ENCODE results near the gene TLCD3B.
"Not testable (repeated sequence)": the region's sequence is repeated elsewhere in the genome, so short reads cannot be mapped to it uniquely, and the experiment has no call there.

The TLCD3B gene

DNA sequence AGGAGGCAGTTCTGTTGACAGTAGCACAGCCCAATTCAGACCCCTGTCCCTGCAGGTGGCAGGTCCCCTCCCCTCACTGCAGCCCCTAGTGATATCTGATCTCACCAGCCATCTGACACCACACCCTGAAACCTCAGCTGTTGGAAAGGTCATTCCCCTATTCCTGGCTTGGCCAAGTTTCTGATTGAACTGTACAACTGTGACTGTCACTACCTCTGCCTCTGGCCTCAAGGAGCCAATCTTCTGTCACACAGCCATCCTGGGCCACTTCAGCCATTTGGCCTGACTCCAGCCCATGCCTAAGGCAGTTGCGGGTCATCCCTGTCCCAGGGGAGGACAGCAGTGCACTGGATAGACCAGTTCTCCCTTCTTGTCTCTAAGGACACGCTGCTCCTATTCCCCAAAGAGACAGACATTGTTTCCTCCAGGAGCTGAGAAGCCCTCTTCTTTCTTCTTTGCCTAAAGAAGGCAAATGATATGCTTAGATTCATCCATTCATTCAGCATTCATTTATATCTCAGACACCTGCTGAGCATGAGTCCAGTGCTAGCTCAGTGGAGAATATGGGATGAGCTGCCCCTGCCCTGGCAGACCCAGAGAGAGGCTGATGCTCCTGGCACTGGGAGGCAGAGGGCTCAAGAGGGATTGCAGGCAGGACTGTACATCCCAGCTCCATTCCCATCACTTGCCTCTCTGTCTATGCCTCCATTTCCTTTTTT lies 29.9 kb upstream of the TLCD3B start:
- DNase-seq: no peak

DNA sequence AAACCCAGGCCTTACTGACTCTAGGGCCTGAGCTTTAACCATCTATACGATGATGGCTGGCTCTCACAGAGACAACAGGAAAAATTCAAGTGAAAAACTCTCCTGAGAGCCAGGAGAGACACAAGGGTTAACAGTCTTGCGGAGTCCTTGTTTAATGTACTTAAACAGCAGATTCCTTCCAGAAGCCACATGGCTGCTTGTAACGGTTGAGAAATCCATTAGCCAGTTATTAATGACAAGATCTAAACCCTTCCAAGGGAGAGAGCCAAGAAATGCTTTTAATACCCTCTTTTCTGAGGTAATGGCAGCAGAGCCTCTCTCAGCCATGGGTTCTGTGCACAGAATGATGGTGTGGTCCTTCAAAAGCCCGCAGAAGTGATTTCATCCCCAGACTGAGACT lies 29.3 kb upstream of the TLCD3B start:
- no peak for DNase-seq

GRCh38 chr16:30054959-30055553 lies 24.0 kb upstream of the TLCD3B start:
- peak; percentile 31 for DNase-seq

GRCh38 chr16:30054451-30054850 lies 23.4 kb upstream of the TLCD3B start:
- no peak for DNase-seq

- no peak for DNase-seq
These were observed 22.4 kb upstream of the TLCD3B start for GRCh38 chr16:30053376-30054015.

DNA sequence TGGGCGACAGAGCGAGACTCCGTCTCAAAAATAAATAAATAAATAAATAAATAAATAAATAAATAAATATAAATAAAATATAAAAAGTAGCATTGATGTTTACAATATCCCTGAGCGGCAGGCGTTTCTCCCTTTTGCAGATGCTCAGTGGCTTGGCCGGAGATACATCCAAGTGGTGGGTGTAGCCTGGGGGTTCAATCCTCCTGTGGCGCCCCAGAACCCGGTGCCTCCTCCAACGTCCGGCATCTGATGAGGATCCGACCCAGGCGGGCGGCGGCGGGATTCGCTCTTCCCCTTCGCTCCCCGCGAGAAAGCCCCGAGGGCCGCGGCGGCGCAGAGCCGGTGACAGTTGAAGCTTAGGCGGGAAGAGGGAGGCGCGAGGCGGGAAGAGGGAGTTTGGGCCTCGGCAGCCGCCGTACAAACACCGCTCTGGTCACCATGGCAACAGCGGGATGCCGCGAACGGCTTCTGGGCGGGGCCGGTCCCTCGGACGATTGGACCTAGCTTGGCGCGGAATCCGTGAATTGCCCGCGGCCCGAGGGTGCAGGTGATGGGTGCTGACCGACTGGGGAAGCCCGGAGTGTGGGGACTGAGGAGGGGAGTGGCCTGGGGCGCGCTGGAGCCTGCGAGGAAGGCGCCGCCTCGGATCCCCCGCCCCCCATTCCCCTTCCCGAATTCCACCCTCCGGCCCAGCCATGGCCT lies 21.8 kb upstream of the TLCD3B start:
- DNase-seq: peak; percentile 86

DNA sequence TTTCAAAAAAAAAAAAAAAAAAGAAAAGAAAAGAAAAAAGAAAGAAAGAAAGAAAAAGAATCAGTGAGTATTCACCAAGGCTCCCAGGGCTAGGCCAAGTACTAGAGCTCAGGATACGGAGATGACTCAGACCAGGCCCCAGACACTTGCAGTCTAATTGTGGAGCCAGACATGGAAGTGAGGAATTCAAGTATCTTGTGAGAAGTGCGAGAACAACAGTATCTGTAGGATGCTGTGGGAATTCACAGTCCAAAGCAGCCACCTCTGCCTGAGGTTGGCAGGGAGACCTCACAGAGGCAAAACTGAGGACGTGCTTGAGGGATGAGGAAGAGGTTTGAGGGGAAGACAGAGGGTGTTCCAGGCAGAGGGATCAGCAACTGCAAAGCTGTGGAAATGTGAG lies 20.4 kb upstream of the TLCD3B start:
- DNase-seq: no peak

DNA sequence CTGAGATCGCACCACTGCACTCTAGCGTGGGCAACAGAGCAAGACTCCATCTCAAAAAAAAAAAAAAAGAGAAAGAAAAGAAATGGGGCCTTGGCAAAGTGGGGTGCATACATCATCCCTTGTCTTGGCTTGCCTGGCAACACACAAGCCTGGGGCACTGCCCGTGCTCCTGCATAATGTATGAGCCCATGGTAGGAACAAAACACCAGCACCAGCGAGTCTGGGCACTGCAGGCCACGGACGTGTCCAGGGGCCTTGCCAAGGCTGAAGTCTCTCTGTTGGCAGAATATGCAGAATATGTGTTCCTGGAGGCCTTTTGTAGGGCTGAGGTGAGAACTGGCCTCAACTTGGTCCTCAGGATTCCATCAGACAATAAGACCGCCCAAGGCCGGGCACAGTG lies 18.8 kb upstream of the TLCD3B start:
- DNase-seq: no peak

- no peak for DNase-seq
These were observed 15.5 kb upstream of the TLCD3B start for GRCh38 chr16:30046588-30046987.

GRCh38 chr16:30046178-30046577 lies 15.1 kb upstream of the TLCD3B start:
- DNase-seq: no peak

DNA sequence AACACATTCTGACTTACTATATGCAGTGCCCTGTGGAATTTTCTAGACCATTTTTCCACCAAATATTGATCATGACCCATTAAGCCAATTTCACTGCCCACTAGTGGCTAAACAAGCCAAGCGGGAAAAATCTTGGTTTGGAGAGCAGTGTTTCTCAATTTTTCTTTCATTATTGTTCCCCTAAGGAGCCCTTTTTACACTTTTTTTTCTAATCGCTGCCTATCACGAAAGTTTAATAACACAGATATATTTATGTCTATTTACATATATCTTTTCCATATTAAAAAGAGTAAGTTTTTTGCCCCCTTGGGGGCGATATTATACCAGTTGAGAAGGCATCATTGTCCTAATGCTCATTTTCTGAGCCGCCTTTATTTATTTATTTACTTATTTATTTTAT lies 10.8 kb upstream of the TLCD3B start:
- no peak for DNase-seq

- DNase-seq: not testable (repeated sequence)
These were observed 9.6 kb upstream of the TLCD3B start for GRCh38 chr16:30040690-30041089.

GRCh38 chr16:30040221-30040620 lies 9.2 kb upstream of the TLCD3B start:
- no peak for DNase-seq

DNA sequence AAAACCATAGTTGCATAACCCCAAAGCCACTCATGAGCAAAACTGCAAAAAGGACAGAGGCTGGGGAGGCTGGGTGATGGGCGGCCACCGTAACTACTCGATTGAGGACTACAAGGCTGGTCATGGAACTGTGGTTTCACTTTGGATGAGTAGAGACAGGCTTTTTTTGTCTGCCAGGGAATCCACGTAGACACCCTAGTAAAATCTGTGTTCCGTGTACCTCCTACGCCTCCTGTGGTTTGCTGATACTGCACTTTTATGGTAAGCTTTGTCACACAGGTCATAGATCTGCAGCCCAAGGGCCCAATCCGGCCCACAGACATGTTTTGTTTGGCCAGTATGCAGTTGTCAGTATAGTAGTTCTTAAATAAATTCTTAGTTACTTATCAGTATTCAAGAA lies 2.2 kb upstream of the TLCD3B start:
- no peak for DNase-seq

DNA sequence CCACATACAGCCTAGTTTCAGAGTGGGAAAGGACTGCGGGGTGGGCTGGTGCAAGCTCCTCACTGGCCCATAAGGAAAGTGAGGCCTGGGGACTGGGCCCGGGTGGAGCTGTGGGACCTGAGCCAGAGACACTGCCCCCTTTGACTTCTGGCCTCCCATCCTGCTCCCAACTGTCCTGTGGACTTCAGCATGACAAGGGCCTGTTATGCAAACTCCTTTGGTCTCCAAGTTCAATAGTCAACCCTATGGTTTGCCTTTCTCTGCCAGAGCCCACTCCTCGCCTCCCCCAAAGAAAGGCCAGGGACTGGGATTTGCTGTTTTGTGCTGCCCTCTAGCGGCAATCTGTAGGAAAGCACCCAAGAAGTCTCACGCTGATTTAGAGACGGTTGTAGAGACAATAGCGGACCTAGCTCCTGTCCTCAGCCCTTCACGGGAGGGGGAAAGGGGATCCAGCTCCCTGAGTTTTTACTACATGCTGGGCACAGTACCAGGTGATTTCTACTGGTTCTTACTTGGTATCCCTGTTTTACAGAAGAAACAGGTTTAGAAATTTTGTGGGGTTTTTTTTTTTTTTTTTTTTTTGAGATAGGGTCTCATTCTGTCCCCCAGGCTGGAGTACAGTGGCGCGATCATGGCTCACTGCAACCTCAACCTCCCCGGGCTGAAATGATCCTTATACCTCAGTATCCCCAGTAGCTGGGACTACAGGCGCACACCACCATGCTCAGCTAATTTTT lies 1.2 kb upstream of the TLCD3B start:
- peak; percentile 53 for DNase-seq

- DNase-seq: no peak
These were observed 427 bp upstream of the TLCD3B start for GRCh38 chr16:30031477-30031918.

- no peak for DNase-seq
These were observed 923 bp downstream of the TLCD3B start for GRCh38 chr16:30030011-30030685.

DNA sequence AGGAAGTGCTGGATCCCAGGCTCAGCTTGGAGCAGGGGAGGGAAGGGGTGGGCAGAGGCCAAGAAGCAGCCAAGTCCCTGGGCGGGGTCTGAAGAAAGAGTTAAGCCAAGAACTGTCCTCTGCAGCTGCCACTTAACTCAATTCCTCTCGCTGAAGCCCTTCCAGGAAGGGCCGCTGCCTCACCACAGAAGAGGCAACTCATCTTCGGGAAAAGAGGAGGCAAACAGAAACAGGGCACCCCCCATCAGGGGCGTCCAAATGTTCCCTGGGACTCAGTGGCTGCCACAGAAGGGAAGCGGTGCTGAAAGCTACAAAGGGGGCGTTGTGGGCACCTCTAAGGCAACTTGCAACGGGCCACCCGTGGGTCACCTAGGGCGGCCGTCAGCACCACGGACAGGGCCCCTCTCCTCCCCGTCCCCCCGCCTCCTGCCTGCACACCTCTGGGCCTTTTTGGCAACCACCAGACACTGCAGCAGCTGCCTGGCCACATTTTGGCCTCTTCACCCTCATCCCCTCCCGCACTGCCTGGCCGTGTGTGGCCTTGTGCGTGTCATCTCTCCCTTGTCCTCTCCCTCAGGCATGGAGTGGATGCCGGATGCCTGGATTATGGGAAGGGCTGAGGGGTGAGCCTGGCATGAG lies 2.5 kb downstream of the TLCD3B start:
- no peak for DNase-seq

GRCh38 chr16:30027588-30028437 lies 3.3 kb downstream of the TLCD3B start:
- DNase-seq: no peak

- DNase-seq: no peak
These were observed 4.6 kb downstream of the TLCD3B start for GRCh38 chr16:30026449-30026848.

- DNase-seq: no peak
These were observed 5.5 kb downstream of the TLCD3B start for GRCh38 chr16:30025574-30025973.

All from CD4-positive, alpha-beta T cell treated with Interferon gamma for 1 hour (primary cell).